HG03025 (cell line): ENCODE measurements around the gene PLOD3.
A peak's percentile ranks its signal among the peaks of the same experiment; 100 is the strongest.

Source experiments
- ATAC-seq: cut with Tn5 transposase; IDR thresholded peaks from one replicate; pipeline ENCODE4 v1.9.1; 2021; ENCODE audit warnings: mild to moderate bottlenecking, moderate library complexity; ENCODE audit not compliant: unreplicated experiment, low FRiP score

The PLOD3 gene

DNA sequence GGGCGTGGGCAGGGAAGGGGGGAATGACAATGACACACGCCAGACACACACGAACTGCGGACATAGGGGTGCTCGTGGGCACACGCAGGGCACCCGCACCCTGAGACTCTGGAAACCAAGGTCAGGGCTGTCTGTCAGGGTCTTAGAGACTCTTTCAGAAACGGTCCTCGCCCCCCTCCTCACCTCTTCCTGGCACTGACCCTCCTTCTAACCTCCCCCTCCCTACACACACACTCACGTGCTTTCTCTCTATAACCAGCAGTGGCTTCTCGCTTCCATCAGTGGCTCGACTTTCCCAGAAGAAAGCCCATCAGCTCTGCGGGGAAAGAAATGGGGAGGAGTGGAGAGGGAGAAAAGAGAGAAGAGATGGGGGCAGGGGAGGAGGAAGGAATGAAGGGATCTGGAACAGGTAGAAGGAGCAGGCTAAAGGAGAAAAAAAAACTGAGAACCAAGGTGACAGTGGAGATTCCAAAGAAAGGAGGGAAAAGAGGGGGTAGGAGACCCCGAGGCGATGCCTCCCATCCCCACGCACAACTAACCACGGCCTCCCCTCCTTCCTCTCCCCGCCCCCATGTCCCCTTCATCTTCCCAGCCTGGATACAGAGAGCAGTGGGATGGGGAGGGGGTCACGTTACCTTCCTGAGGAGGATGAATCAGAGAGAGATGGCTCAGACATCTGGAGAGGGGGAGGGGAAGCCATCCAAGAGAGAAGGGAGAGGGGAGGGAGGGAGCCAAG lies 50.3 kb downstream of the PLOD3 start:
- no peak for ATAC-seq

DNA sequence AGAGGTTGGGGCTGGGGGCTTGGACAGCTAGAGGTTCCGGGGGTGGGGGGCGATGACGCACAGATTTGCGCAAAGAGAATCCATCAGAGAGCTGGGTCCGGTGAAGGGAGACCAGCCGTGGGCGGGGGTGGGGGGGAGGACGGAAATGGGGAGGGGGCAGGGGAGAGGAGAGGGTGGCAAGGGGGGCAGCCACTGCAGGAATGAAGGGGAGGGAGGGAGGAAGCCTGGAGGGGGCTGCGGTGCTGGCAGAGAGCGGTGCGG lies 50.8 kb downstream of the PLOD3 start:
- no peak for ATAC-seq

DNA sequence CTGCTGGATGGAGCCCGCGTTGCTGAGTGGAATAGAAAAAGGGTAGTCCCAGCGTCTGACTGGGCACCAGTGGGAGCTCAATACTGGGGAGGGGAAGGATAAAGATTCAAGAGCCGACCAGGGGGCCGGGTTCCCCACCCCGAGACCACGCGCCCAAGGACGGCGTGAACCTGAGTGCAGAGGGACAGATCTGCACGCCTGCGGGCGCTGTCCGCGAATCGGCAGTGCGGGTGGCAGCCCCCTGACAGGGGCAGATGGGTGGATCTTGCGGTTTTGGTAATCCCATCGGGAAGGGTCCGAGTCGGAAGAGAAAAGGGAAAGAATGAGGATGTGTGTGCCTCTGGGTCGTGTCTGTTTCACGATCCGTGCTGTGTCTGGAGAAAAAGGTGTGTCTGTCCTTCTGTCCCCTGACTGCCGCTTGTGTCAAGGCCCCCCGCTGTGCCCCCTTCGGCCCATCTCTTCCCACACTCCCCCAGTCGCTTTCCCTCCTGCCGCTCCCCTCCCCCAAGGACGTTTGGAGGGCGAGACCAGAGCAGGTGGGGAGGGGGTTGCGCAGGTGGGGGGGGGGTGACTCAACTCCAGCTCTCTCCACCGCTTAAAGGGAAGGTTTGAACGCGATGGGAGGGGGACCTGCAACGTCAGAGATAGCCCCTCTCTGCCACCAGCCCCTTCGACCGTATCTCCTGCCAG lies 51.3 kb downstream of the PLOD3 start:
- ATAC-seq = no peak

DNA sequence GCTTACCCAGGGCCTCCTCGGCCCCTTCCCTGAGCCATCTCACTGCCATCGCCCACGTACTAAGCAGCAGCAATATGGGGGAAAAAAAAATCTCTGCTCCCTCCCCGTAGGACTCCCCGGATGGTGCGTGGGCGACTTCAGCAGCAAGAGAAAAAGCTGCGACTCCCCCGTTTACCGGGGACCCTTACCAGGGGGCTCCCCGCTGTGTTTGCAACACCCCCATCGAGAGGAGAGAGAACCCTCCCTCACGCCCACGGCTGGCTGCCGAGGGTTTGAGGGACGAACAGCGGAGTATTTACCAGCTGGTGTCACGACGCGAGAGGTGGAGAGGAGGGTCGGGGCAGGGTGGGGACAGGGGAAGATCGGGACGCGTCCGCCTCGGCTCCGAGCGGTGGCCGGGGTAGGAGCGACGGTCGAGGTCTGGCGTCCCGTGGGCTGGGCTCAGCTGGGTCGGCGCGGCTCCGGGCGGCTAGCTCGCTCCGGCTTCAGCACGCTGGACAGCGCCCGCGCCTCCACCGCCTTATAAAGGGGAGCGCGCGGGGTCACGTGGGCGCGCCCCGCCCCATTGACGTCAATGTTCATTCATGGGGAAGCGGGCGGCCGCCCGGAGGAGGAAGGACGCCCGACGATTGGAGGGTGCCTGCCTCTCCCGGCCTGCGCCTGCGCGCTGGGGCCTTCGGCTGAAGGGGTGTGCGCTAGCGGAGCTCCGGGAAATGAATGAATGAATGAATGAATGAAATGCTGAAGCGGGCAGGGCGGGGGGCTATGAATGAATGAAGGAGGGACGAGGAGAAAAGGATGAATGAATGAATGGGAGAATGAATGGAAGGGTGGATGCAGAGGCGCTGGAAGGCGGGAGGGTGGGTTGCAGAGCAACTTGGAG lies 52.1 kb downstream of the PLOD3 start, which contains the start of gene VGF:
Gene VGF, minus strand, starts transcription at position 495 of the 883 bp plus-strand sequence. CDS start 726 bp downstream, outside the sequence.
- ATAC-seq = peak; percentile 63

DNA sequence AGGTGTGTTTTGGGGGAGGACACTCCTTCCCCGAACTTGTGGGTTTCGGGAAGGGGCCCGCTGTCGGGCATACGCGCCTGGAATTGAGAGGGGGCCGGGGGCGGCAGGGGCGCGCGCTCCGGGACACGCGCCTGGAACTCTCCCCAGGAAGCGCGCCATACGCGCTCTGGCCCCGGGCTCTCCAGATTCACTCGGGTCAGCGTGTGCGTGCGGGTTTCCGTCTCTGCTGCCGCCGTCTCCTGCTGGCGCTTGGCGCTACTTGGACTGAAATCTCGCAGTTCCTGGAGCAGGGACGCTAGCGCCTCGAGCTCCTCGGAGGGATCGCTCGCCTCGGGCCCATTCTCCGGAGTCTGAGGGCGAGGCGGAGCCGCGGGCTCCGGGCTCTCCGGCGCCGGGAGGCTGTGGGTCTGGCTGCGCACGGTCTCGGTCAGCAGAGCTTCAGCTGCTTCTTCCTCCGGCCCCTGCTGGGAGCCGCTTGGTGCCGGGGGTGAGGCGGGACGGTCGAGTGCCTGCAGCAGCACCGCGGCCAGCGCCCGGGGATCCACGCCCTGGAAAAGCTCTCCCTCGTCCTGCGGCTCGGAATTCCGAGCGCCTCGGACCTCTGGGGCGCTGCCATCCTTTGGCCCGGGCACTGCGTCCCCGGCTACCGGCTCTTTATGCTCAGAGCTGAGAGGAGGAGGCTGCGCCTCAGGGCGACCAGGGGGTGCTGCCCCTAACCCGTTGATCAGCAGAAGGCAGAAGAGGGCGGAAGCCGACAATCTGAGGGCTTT lies 53.1 kb downstream of the PLOD3 start:
- ATAC-seq = no peak

DNA sequence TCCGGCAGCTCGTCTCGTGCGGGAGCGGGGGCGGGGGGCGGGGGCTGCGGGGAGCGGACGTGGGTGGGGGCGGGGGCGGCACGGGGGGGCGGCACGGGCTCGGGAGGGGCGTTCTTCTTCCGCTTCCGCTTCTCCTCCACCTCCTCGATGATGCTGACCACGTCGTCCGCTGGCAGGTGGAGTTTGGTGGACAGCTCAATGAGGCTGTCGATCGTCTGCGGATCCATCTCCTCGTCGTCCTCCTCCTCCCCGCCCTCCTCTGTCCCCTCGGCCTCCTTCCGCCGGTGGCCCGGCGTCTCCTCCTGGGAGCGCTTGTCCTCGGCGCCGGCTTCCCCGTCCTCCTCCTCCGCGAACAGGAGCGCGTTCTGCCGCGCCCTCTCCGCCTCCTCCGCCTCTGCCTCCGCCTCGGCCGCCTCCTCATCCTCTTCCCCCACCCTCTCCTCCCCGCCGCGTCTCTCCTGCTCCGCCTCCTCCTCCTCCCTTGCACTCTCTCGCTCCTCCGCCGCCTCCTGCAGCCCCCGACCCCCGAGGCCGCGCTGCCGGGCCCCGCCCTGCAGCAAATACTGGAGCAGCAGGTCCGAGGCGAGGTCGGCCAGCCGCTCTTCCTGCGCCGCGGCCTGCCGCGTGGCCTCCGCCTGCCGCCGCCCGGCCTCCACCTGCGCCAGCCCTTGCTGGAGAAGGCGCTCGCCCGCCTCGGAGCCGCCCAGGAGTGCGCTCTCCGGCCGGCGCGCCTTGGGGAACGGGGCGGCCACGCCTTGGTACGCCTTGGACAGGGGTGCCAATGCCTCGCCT lies 53.9 kb downstream of the PLOD3 start:
- ATAC-seq = no peak

DNA sequence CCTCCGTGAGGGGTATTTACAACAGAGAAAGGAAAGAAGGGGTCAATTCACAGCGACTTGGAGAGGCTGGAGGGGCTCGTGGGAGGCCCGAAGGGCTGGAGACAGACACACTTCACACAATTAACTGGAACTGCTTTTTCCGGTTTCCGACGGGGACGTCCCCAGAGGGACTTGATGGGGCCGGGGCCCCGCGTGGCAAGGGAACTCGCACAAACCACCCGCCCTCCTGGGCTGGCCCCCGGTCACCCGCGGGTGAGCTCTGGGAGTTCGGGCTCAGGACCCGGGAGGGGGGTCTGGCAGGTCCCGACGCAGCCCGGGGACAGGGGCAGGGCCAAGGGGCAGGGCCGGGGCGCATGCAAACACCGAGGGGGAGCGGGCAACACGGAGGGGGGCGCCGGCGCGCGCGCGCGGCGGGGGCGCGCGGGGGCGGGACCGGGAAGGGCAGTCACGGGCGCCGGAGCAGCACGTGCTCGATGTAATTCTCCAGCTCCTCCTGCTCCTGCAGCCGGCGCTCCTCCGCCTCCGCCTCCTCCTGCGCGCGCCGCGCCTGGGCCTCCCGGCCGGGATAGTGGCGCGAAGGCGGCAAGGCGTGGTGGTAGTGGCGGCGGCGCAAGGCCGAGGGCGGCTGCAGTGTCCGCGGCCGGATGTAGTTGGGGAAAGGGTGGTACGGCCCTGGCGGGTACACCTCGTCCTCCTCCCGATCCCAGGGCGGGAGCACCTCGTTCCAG lies 54.7 kb downstream of the PLOD3 start:
- ATAC-seq = no peak

DNA sequence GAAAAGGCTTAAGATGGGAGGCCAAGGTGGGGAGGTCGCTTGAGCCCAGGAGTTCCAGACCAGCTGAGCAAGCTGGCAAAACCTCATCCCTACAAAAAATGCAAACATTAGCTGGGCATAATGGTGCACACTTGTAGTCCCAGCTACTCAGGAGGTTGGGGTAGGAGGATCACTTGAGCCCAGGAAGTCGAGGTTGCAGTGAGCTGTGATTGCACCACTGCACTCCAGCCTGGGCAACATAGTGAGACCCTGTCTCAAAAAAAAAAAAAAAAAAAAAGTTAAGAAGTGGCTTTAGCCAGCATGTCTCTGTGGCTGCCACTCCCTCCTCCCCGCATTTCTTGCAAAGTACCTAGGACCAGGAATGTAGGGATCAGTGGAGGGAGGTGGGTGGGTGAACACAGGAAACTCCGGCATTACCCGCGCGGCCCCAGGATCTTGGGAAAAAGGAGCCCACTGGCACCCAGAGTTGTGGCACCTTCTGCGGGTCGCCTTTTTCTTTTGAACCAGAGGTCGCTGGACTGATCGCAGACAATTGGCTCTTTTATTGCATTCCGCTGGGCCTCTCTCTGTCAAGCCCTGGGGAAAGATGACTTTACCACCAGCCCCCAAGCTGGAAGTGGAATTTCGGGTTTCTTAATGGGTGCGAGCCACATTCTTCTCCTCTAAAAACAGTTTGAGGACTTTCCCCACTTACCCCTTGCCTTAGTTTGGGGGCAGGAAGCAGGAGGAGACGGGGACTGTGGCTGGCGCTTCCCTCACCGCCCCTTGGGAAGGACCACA lies 55.5 kb downstream of the PLOD3 start:
- ATAC-seq = no peak

DNA sequence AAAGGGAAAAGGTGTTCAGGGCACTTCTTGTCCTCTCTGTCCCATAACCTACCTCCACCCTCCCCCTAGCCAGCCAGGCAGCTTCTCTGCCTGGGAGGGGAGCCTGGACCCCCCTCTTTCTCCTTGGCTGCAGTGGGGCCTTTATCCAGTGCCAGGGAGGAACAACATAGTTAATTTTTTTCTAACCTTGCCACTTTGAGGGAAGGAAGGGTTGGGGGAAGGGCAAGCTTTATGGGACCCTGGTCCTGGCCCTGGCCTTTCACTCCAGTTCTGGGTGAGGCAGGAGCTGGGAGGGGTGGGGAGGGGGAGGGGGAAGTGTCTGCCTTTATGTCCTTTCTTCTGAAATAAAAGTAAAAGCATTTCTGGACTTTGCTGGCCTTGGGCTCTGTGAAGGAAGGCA lies 56.5 kb downstream of the PLOD3 start:
- ATAC-seq = no peak

DNA sequence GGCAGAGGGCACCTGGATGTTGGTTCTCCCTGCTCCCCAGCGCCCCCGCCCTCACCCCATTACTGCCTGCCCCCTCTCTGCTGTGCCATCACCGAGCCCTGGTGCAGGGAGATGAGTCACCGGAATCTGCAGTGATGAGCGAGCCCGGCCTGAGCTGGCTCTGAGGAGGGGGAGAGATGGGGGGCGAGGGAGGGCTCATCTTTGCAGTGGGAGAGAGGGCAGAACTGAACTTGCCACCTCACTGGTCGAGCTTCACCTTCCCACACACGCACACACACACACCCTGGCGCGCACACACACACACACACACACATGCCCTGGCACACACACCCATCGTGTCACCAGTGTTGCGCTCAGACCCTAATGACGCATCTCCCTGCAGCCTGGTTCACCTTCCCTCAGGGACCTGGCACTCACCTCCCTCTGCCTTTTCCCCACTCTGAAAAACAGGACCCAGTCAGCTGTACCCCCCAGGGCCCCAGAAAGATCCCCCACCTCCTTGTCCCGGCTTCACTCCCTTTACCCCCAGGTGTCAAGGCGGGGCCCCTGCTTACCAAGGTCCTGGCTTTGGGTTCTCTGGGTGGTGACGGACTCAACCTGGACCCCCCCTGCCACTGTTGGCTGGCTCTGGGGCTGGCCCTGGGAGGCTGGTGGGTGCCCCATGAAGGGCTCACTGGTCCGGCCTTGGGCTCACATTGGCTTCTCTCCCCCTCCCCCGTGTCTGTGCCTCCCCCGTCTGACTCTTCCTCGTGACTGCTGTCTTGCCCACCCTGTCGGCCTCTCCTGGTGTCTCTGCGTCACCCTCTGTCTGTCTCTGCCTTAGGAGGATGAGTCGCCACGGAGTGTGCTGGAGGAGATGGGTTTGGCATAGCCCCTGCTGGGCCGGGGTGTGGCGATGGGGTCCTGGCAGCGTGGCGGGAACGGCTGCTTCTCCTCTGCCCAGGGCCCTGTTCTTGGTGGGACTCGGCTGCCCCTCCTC lies 57.4 kb downstream of the PLOD3 start:
- no peak for ATAC-seq

DNA sequence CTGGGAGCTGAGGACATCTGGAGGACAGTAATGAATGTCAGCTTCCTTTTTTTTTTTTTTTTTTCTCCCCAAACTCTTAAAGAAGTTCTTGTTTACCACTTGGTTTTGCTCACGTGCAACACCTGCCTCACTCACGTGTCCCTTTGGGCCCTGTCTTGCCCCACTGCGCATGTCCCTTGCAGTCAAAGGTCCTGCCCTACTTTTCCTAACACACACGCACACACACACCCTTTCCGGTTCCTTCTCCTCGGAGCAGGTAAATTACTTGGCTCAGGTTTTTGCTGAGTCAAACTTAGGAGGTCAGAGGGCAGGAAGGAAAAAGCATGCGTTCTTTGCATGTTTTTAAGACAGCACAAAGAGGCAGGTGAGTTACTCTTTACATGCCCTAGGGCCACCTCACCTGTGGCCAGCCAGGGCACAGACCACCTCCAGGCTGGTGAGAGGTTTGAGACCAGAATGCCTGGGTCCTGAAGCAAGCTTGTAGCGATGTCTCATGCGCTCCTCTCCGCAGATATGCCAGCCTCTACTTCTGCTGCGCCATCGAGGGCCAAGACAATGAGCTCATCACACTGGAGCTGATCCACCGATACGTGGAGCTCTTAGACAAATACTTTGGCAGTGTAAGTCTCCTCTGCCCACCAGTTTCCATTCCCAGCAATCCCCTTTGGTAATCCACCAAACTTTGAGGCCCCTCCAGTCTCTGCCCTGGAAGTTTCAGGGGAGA lies 60.4 kb downstream of the PLOD3 start:
- ATAC-seq = no peak

DNA sequence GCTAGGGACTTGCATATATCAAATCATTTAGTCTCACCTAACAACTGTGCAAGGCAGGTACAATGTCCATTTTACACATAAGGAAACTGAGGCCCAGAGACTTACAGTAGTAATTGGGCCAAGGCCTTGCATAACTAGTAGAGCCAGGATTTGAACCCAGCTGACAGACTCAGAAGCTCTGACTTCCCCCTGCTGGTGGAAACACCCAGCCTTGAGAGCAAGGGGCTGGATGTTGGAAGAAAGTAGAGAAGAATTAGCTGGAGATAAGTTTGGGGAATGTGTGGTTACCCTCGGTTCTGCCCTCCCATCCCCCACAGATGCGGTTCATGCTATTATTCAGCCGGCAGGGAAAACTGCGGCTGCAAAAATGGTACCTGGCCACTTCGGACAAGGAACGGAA lies 61.1 kb downstream of the PLOD3 start:
- ATAC-seq = no peak
